CD4-positive, alpha-beta T cell treated with Interleukin-15 for 1 hour (primary cell): ENCODE data around the gene CD99L2.
"Not testable (repeated sequence)": the region's sequence is repeated elsewhere in the genome, so short reads cannot be mapped to it uniquely, and the experiment has no call there.

Source experiments
- DNase-seq: peaks from one replicate; pipeline ENCODE4 v3.0.0-alpha.2; 2020

The CD99L2 gene

GRCh38 chrX:150893936-150894335, 4.5 kb downstream of the CD99L2 start:
- DNase-seq, result no peak

DNA sequence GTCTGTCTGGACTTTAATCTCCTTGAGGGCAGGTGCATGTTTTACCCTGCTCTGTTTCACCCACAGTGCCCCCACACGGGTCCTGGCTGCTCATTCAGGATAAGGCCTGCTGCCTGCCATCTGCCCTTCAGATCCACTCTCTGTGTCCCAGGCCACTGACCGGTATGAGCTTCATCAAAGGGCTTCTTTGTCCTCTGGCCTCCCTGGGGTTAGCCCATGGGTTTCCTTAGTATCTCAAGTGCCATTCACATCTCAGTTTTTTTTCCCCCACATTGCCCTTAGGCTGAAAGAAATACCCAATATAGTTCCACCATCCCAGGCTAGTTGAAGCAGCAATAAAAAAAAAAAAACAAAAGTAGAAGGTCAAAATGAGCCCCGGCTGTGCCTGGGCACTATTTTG, 9.3 kb downstream of the CD99L2 start:
- DNase-seq, result no peak

- no peak for DNase-seq
Measured at GRCh38 chrX:150887906-150888465, 10.5 kb downstream of the CD99L2 start.

DNA sequence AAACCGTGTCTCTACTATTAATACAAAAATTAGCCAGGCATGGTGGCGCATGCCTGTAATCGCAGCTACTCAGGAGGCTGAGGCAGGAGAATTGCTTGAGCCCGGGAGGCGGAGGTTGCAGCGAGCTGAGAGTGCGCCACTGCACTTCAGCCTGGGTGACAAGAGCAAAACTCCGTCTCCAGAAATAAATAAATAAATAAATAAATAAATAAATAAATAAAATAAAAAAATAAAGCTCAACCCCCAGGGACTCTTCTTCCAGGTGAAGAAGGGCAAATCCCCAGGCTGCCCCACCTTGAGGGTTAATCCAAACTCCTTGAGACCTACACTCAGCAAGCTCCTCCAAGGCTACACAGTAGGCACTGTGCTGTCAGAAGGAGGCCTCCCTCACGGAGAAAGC, 11.2 kb downstream of the CD99L2 start:
- DNase-seq, result not testable (repeated sequence)

GRCh38 chrX:150886381-150886780, 12.1 kb downstream of the CD99L2 start:
- no peak for DNase-seq

DNA sequence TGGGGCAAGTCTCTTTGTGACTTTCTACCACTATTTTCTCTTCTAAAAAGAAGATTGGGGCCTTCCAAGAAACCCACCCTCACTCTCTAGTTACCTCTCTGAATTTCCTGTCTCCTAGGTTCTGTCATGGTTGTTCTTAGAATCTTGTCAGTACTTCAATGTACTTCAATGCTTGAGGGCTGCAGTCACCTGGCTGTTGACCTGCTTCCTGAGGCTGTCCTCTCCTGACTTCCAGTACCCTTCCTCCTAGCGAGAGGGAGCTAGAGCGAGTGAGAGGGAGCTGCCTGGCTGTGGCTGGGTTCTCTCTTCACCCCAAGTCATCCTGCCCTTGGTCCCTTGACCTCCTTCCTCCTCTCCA, 17.7 kb downstream of the CD99L2 start:
- DNase-seq, result no peak

DNA sequence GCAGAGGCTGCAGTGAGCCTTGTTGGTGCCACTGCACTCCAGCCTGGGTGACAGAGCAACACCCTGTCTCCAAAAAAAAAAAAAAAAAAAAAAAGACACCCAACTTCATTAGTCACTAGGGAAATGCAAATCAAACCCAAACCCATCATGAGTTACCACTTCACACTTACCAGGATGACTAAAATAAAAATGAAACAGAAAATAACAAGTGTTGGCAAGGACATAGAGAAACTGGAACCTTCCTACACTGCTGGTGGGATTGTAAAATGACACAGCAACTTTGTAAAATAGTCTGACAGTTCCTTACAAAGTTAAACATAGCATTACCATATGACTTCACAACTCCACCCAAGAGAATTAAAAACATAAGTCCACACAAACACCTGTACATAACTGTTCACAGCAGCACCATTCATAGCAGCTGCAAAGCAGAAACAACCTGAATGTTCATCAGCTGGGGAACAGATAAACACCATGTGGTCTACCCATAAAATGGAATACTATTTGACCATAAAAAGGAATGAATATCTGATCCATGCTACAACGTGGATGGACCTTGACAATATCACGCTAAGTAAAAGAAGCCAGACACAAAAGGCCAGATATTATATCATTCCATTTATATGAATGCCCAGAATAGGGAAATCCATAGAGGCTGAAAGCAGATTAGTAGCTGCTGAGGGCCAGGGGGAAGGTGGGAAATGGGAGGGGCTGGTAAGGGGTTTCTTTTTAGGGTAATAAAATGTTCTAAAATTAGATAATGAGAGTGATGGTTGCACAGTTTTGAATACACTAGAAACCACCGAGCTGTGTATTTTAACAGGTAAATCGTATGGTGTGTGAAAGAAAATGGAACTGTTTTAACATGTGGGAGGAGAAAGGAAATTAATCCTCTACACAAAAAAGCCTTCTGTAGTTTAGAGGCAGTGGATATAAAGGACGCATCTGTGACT, 18.3 kb downstream of the CD99L2 start:
- DNase-seq, result no peak

DNA sequence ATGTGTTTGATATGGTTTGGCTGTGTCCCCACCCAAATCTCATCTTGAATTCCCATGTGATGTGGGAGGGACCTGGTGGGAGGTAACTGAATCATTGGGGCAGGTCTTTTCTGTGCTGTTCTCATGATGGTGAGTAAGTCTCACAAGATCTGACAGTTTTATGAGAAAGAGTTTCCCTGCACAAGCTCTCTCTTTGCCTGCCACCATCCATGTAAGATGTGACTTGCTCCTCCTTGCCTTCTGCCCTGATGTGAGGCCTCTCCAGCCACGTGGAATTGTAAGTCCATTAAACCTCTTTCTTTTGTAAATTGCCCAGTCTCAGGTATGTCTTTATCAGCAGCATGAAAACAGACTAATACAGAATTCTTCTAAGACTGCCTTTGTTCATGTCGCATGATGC, 22.8 kb downstream of the CD99L2 start:
- DNase-seq, result not testable (repeated sequence)

- DNase-seq, result no peak
Measured at GRCh38 chrX:150874448-150874847, 24.0 kb downstream of the CD99L2 start.

DNA sequence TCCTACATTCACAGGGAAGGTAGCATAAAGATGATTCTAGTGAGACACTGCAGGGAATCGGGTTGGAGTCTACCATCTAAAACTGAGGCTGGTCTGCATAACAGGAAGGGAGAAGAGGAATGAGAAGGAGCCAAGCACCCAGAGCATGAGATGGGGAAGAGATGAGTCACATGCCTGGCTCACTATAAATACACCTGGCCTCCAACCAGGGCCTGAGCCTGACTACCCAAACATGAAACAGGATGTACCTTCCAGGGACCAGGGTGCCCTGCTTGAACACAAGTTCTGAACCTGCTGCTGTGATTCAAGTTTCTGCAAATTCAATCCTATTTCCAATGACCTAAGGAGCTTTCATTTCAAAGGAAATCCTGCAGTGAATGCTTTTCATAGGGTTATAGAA, 24.9 kb downstream of the CD99L2 start:
- DNase-seq, result no peak

GRCh38 chrX:150872773-150873336, 25.6 kb downstream of the CD99L2 start:
- DNase-seq, result no peak

- DNase-seq, result no peak
Measured at GRCh38 chrX:150871341-150871811, 27.1 kb downstream of the CD99L2 start.

- no peak for DNase-seq
Measured at GRCh38 chrX:150870487-150871340, 27.8 kb downstream of the CD99L2 start.

DNA sequence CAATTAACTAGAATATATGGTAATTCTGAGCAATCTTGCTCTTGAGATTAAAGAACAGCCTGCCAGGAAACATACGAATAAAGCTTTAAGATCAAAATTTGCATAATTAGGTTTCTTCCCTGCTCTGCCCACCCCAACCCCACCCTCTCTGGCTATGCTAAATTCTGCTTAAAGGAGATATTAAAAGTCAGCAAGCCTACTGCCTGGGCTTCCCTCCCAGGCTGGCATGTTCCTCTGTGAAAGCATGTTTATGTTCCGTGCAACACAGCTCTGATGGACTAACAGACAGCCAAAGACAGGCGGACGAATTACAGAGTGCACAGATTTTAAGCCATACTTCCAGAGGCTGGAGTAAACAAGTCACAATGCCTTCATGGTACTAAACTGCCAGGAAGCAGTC, 28.4 kb downstream of the CD99L2 start:
- DNase-seq, result no peak

- no peak for DNase-seq
Measured at GRCh38 chrX:150869450-150869849, 29.0 kb downstream of the CD99L2 start.

GRCh38 chrX:150868625-150869024, 29.8 kb downstream of the CD99L2 start:
- DNase-seq, result no peak

GRCh38 chrX:150864127-150864526, 34.3 kb downstream of the CD99L2 start:
- no peak for DNase-seq

GRCh38 chrX:150863191-150863590, 35.3 kb downstream of the CD99L2 start:
- no peak for DNase-seq

- DNase-seq, result no peak
Measured at GRCh38 chrX:150857453-150857852, 41.0 kb downstream of the CD99L2 start.

DNA sequence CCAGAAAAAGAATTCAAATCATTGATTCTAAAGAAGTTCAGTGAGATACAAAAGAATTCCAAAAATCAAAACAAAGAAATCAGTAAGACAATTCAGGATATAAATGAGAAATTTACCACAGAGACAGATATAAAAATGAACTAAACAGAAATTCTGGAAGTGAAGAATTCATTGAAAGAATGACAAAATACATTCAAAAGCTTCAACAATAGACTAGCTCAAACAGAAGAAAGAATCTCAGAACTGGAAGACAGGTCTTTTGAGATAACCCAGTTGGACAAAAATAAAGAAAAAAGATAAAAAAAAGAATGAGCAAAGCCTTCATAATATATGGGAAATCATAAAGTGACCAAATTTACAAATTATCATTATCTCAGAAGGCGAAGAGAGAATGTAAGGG, 41.7 kb downstream of the CD99L2 start:
- no peak for DNase-seq

DNA sequence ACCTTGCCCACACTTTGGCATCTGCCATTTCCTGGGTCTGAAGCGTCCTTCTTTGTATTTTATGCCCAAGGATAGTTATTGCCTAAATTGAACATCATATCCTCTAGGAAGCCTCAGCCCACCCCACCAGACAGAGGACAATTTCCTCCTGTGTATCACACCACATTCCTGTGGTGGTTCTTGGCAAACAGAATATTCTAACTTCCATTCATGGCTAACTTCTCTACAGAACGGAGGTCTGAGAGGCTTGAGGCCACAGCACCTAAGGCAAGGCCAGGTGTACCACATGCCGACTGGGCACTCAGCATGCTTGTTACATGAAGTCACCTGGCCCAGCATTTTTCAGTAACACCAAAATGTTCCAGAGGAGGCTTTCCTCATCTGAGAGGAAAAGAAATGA, 42.4 kb downstream of the CD99L2 start:
- no peak for DNase-seq

DNA sequence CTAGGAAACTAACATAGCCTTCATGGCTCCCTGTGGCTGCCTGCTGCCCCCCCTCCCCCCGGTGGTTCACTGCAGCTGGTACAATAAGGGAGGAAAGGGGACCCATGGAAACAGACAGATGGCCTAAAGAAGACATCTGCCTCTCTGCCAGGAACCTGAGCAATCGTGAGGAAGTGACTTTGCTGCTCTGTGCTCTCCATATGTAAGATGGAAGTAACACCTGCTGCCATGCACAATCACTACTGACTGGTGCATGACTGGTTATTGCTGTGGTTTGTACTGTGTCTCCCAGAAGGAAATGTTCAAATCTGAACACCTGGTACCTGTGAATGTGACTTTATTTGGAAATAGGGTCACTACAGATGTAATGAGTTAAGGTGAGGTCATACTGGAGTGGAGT, 43.6 kb downstream of the CD99L2 start:
- DNase-seq, result no peak
